Upper lobe of left lung (tissue), 6 donors: ENCODE data around the gene LGR4. TPM values are rescaled to one million over a fixed set of nuclear protein-coding genes. Genes with fewer than 3 reads are reported as not detected.
"Not testable (repeated sequence)": the region's sequence is repeated elsewhere in the genome, so short reads cannot be mapped to it uniquely, and the experiment has no call there.

Source experiments
- ATAC-seq, 2 donors: fragments of 200-7000 bp; cut with Tn5 transposase; one replicate each; pipeline ENCODE4 v1.9.1; 2022; ENCODE audit warnings: mild to moderate bottlenecking in 2 of 2, moderate library complexity in 2 of 2; ENCODE audit not compliant: low FRiP score in 2 of 2
- DNase-seq, 2 donors: peaks; one replicate each; pipeline ENCODE4 v3.0.0-alpha.2; 2019 to 2020
- H3K27ac ChIP-seq, 4 donors: fragments of 200-600 bp; sonication (generic); one replicate each; pipeline ENCODE4 v1.5.1; 2016 to 2019
- H3K27me3 ChIP-seq, 4 donors: fragments of 200-600 bp; sonication (generic); one replicate each; pipeline ENCODE4 v1.5.1; 2017 to 2019
- H3K36me3 ChIP-seq, 4 donors: fragments of 200-600 bp; sonication (generic); one replicate each; pipeline ENCODE4 v1.5.1; 2016 to 2019
- H3K4me1 ChIP-seq, 4 donors: fragments of 200-600 bp; sonication (generic); one replicate each; pipeline ENCODE4 v1.5.1; 2018 to 2019
- H3K4me3 ChIP-seq, 4 donors: fragments of 200-600 bp; sonication (generic); one replicate each; pipeline ENCODE4 v1.5.1; 2017 to 2019; ENCODE audit warnings: mild to moderate bottlenecking in 2 of 4, moderate library complexity in 1 of 4
- H3K9me3 ChIP-seq, 4 donors: fragments of 200-600 bp; sonication (generic); one replicate each; pipeline ENCODE4 v1.5.1; 2018 to 2019
- EP300 ChIP-seq, 4 donors: sonication (generic); formaldehyde crosslinking; IDR thresholded peaks; one replicate each; pipeline ENCODE4 v1.5.1; 2017; ENCODE audit warnings: antibody characterized with exemption in 4 of 4, control low read depth in 2 of 4
- POLR2A ChIP-seq, 4 donors: fragments of 450-650 bp; IDR thresholded peaks; one replicate each; pipeline ENCODE4 v1.5.1; 2016 to 2017; ENCODE audit warnings: antibody characterized with exemption in 4 of 4, mild to moderate bottlenecking in 2 of 4
- POLR2AphosphoS5 ChIP-seq, 2 donors: sonication (generic); formaldehyde crosslinking; IDR thresholded peaks; one replicate each; pipeline ENCODE4 v1.5.1; 2017; ENCODE audit warnings: antibody characterized with exemption in 2 of 2
- WGBS, 2 donors: methylation state at CpG; one replicate each; pipeline ENCODE4 v1.1.5; 2017 to 2018; 5-methylcytosine and 5-hydroxymethylcytosine counted together
- small RNA-seq, 4 donors: library from RNA; depleted of rRNA; stranded (forward); fragments of <200 nt; gene quantifications; one replicate each; pipeline ENCODE3, GENCODE V24; 2016
- total RNA-seq, 6 donors: library from RNA; depleted of rRNA in 4 of 6; stranded (reverse); fragments of >200 nt in 4 of 6; gene quantifications; one replicate each; pipeline versions ENCODE4 v1.1.0 to v1.2.1, GENCODE V29; 2016 to 2021
- TF ChIP-seq, protein P1 (sequence below), 6 experiments: fragments of 450-650 bp in 4 of 6; fragments of 200-600 bp in 2 of 6; sonication (generic) in 2 of 6; IDR thresholded peaks; one replicate each; pipeline ENCODE4 v1.5.1; 2016 to 2019; ENCODE audit warnings: antibody characterized with exemption in 6 of 6
- donor health status: DM: no; HTN: no; CAD: no; lungs with moderate emphysema.
- donor health status: DM: no; HTN: yes; CAD: no; lungs with severe emphysema.

LGR4 gene
- total RNA-seq, 6 donors from 2014 or later = 3.1 to 20.2 (median 6.0) TPM

DNA sequence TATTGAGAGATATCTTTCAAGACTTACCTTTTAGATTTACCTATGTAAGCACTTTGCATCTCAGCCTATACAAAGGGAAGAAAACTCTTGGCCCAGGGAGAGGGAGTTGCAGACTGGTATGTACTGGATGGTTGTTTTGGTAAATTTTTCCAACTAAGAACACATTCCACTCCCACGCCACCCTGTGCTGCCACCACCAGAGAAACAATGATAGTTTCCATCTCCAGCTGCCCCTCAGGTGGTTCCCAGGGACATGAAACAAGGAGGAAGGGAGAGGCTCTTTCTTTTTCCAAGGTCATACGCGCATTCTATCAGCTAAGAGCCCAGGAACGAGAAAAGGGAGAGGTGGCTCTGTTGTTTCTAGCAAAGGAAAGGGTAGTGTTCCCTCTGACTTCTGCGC lies 144.0 kb downstream of the LGR4 start:
- no peak for ATAC-seq
- whole genome bisulfite sequencing, 2 donors = 93 to 96% methylated on average over 5 of the region's 5 CpGs
- DNase-seq = no peak

DNA sequence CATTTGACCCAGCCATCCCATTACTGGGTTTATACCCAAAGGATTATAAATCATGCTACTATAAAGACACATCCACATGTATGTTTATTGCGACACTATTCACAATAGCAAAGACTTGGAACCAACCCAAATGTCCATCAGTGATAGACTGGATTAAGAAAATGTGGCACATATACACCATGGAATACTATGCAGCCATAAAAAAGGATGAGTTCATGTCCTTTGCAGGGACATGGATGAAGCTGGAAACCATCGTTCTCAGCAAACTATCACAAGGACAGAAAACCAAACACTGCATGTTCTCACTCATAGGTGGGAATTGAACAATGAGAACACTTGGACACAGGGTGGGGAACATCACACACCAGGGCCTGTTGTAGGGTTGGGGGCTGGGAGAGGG lies 145.5 kb downstream of the LGR4 start:
- 95 to 97% methylated on average over 2 of the region's 2 CpGs for WGBS, 2 donors
- not testable (repeated sequence) for H3K27me3 ChIP-seq, ATAC-seq, H3K36me3 ChIP-seq, H3K4me3 ChIP-seq, H3K27ac ChIP-seq, H3K9me3 ChIP-seq, DNase-seq, H3K4me1 ChIP-seq

More for the DNA sequence above, 144.0 kb downstream of the LGR4 start:
- Histone ChIP-seq H3K4me3 (no peak overlapping the region), H3K27me3 (no peaks in the 10 kb centered on the region), H3K9me3 (no peaks in the 10 kb centered on the region), H3K4me1 (peaks cover 0 to 6% (median 0%) of the 10 kb centered on the region in 4 donors), H3K27ac (no peak overlapping the region), H3K36me3 (no peaks in the 10 kb centered on the region)
- TF ChIP-seq POLR2A (IDR thresholded peaks at IDR 0.05) (no peak), EP300 (IDR thresholded peaks at IDR 0.05) (no peak), POLR2AphosphoS5 (IDR thresholded peaks at IDR 0.05) (no peak)
- TF ChIP-seq, protein P1, sequence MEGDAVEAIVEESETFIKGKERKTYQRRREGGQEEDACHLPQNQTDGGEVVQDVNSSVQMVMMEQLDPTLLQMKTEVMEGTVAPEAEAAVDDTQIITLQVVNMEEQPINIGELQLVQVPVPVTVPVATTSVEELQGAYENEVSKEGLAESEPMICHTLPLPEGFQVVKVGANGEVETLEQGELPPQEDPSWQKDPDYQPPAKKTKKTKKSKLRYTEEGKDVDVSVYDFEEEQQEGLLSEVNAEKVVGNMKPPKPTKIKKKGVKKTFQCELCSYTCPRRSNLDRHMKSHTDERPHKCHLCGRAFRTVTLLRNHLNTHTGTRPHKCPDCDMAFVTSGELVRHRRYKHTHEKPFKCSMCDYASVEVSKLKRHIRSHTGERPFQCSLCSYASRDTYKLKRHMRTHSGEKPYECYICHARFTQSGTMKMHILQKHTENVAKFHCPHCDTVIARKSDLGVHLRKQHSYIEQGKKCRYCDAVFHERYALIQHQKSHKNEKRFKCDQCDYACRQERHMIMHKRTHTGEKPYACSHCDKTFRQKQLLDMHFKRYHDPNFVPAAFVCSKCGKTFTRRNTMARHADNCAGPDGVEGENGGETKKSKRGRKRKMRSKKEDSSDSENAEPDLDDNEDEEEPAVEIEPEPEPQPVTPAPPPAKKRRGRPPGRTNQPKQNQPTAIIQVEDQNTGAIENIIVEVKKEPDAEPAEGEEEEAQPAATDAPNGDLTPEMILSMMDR (IDR thresholded peaks at IDR 0.05) = no peak

DNA sequence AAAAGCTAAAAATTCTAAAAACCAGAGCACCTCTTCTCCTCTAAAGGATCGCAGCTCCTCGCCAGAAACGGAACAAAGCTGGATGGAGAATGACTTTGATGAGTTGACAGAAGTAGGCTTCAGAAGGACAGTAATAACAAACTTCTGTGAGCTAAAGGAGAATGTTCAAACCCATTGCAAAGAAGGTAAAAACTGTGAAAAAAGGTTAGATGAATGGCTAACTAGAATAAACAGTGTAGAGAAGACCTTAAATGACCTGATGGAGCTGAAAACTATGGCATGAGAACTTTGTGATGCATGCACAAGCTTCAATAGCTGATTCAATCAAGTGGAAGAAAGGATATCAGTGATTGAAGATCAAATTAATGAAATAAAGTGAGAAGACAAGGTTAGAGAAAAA lies 150.4 kb downstream of the LGR4 start:
- H3K4me3 ChIP-seq, H3K4me1 ChIP-seq, H3K27ac ChIP-seq, H3K27me3 ChIP-seq, DNase-seq, H3K36me3 ChIP-seq, H3K9me3 ChIP-seq, ATAC-seq: not testable (repeated sequence)
- WGBS, 2 donors = 94 to 97% methylated on average over 3 of the region's 3 CpGs

DNA sequence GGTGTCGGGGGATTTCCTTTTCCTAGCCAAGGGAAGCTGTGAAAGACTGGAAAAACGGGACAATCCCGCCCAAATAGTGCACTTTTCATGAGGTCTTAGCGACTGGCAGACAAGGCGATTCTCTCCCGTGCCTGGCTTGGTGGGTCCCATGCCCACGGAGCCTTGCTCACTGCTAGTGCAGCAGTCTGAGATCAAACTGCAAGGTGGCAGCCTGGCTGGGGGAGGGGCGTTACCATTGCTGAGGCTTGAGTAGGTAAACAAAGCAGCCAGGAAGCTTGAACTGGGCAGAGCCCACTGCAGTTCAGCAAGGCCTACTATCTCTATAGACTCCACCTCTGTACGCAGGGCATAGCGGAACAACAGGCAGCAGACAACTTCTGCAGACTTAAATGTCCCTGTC lies 151.2 kb downstream of the LGR4 start:
- H3K27me3 ChIP-seq, DNase-seq, ATAC-seq, H3K4me3 ChIP-seq, H3K36me3 ChIP-seq, H3K27ac ChIP-seq, H3K9me3 ChIP-seq, H3K4me1 ChIP-seq: not testable (repeated sequence)
- 89 to 94% methylated on average over 8 to 10 of the region's 10 CpGs for whole genome bisulfite sequencing, 2 donors

DNA sequence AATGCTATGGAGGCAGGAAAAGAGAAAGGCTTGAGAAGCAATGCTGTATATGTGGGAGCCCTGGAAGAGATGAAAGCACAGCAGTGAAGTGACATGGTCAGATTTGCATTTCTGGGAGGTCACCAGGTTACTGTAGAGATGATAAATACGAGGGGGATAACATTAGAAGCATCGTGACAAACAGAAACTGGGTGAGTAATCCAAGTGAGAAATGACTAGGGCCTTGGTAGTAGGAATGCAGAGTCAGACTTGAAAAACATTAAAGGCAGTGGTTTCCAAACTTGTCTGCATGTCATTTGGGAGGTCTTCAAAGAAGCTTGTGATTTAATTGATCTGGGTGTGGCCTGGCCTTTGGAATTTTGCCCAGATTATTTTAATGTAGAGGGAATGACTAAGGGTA lies 153.5 kb downstream of the LGR4 start:
- 59 to 66% methylated on average over 2 of the region's 2 CpGs for WGBS, 2 donors
- Histone ChIP-seq H3K36me3 (no peaks in the 10 kb centered on the region), H3K27ac (no peak overlapping the region), H3K27me3 (no peaks in the 10 kb centered on the region), H3K4me3 (no peak overlapping the region), H3K9me3 (no peaks in the 10 kb centered on the region), H3K4me1 (no peaks in the 10 kb centered on the region)
- no peak for ATAC-seq
- TF ChIP-seq POLR2A (IDR thresholded peaks at IDR 0.05) (no peak), EP300 (IDR thresholded peaks at IDR 0.05) (no peak), POLR2AphosphoS5 (IDR thresholded peaks at IDR 0.05) (no peak)
- TF ChIP-seq, protein P1 (IDR thresholded peaks at IDR 0.05) = no peak
- DNase-seq = no peak

DNA sequence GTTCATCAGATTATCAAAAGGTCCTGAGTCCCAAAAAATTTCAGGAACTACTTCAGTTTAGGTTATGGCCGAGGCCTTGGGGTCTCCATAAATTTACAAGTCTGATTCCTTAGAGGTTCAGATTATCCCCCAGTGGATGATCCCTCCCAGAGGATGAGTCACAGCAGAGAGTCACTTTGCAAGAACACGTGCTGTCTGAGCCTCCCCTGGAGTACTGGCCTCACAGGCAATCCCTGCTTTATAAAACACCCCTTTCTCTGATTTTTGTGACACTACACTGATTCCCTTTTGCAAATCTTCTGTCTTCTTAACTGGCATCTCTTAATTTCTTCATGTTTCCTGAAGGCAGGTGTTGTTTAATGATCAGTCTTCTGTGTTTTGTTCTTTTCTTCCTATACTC lies 154.8 kb downstream of the LGR4 start:
- WGBS, 2 donors = 84% methylated on average over 2 of the region's 2 CpGs
- H3K27me3 ChIP-seq = no peaks in the 10 kb centered on the region
- H3K36me3 ChIP-seq = no peaks in the 10 kb centered on the region
- ATAC-seq (no peak), DNase-seq (no peak)
- no peak overlapping the region for H3K27ac ChIP-seq
- no peak overlapping the region for H3K4me3 ChIP-seq
- no peaks in the 10 kb centered on the region for H3K9me3 ChIP-seq
- no peak for TF ChIP-seq POLR2AphosphoS5 (IDR thresholded peaks at IDR 0.05)
- no peak for TF ChIP-seq EP300 (IDR thresholded peaks at IDR 0.05)
- TF ChIP-seq, protein P1 (IDR thresholded peaks at IDR 0.05) = no peak
- TF ChIP-seq POLR2A (IDR thresholded peaks at IDR 0.05) = no peak
- no peaks in the 10 kb centered on the region for H3K4me1 ChIP-seq

Small RNA genes within 50 kb of the gene (small RNA-seq; reads per million reads assigned to genes)
- gene AC100771.1 = 0 reads per million in 4 donors
- 0 reads per million in 4 donors for gene MIR8087
- 0 reads per million in 4 donors for gene RNA5SP339

Other genes starting within 250 kb of the LGR4 start
- 1 to 10 TPM in 4 of 6 donors, under 1 TPM in 1, not detected in 1; 1.00 to 6.4 (median 1.6) TPM for gene CCDC34, start 109.6 kb downstream of the LGR4 start, total RNA-seq
- gene LIN7C, start 34.0 kb upstream of the LGR4 start, total RNA-seq = 10 to 100 TPM; 13.0 to 52.9 (median 26.2) TPM
- gene BDNF, start 227.7 kb upstream of the LGR4 start, total RNA-seq = 1 to 10 TPM; 1.0 to 5.4 (median 3.8) TPM